ENCODE results near the gene GGA3.
"Not testable (repeated sequence)": the region's sequence is repeated elsewhere in the genome, so short reads cannot be mapped to it uniquely, and the experiment has no call there.

GGA3 gene, protein sequence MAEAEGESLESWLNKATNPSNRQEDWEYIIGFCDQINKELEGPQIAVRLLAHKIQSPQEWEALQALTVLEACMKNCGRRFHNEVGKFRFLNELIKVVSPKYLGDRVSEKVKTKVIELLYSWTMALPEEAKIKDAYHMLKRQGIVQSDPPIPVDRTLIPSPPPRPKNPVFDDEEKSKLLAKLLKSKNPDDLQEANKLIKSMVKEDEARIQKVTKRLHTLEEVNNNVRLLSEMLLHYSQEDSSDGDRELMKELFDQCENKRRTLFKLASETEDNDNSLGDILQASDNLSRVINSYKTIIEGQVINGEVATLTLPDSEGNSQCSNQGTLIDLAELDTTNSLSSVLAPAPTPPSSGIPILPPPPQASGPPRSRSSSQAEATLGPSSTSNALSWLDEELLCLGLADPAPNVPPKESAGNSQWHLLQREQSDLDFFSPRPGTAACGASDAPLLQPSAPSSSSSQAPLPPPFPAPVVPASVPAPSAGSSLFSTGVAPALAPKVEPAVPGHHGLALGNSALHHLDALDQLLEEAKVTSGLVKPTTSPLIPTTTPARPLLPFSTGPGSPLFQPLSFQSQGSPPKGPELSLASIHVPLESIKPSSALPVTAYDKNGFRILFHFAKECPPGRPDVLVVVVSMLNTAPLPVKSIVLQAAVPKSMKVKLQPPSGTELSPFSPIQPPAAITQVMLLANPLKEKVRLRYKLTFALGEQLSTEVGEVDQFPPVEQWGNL

GRCh38 chr17:75261336-75262111 lies at the start of gene GGA3, which contains the start of gene MRPS7:
GGA3 (minus strand) TSS chr17:75261606; CDS start chr17:75261587, 19 bp downstream.
MRPS7 (plus strand) TSS chr17:75261879; CDS start chr17:75261901, 22 bp downstream.
- peak; percentile 97 for DNase-seq

- no peak for DNase-seq
These were observed 47.6 kb upstream of the GGA3 start for GRCh38 chr17:75308732-75309629.

DNA sequence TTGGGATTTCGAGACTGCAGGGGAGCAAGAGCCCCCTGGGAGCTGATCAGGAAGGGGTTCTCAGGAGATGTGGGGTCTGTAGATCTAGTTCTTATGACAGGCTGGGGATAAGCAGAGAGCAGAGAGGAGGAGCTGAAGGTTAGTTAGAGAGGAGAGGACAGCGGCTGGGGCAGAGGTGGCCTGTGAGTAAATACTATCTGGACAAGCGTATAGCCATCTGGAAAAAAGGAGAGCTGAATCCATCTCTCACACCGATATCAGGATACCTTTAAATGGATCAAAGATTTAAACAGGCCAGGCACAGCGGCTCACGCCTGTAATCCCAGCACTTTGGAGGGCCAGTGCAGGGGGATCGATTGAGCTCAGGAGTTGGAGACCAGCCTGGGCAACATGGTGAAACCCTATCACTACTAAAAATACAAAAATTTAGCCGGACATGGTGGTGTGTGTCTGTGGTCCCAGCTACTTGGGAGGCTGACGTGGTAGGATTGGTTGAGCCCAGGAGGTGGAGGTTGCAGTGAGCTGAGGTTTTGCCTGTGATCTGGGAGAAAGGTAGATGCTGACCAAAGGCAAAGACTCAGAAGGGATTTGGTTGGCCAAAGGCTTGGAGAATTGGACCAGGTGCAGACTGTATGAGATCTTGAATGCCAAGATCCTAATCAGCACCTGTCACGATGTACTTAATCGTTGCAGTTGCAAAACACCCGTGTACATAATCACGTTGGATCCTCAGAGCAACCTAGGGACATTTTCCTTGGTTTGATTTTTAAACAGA lies 46.7 kb upstream of the GGA3 start:
- no peak for DNase-seq

DNA sequence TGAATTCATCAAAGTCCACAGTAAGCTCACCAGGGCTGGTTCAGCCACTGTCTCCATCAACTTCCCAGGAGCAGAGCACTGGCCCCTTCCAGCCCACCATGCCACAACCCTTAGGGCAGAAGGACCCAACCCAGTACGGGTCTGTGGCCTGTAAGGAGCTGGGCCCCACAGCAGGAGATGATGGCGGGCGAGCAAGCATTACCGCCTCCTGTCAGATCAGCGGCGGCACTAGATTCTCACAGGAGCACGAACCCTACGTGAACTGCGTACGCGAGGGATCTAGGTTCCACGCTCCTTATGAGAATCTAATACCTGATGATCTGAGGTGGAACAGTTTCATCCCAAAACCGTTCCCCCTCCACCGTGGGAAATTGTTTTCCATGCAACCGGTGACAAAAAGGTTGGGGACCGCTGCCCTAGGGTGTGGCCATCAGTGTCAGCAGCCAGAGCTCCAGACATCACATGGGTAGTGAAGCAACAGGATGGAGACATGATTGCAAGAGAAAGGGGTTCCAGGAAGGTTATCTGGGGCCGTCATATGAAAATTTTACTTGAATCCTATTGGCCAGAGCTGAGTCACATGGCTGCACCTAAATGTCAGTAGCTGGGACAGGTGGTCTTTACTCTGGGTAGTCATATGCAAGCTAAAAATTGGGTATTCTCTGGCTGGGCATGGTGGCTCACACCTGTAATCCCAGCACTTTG lies 40.2 kb upstream of the GGA3 start:
- no peak for DNase-seq

- DNase-seq, result no peak
These were observed 39.6 kb upstream of the GGA3 start for GRCh38 chr17:75301049-75301448.

DNA sequence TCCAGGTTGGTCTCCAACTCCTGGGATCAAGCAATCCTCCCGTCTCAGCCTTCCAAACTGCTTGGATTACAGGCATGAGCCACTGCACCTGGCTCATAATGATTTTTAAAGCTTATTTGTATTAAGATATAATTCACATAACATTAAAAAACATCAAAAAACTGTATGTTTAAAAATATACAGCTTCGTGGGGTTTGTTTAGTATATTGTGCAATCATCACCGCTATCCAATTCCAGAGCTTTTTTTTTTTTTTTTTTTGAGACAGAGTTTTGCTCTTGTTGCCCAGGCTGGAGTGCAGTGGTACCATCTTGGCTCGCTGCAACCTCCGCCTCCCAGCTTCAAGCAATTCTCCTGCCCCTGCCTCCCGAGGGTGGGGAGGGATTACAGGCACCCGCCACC lies 38.9 kb upstream of the GGA3 start:
- DNase-seq, result no peak

DNA sequence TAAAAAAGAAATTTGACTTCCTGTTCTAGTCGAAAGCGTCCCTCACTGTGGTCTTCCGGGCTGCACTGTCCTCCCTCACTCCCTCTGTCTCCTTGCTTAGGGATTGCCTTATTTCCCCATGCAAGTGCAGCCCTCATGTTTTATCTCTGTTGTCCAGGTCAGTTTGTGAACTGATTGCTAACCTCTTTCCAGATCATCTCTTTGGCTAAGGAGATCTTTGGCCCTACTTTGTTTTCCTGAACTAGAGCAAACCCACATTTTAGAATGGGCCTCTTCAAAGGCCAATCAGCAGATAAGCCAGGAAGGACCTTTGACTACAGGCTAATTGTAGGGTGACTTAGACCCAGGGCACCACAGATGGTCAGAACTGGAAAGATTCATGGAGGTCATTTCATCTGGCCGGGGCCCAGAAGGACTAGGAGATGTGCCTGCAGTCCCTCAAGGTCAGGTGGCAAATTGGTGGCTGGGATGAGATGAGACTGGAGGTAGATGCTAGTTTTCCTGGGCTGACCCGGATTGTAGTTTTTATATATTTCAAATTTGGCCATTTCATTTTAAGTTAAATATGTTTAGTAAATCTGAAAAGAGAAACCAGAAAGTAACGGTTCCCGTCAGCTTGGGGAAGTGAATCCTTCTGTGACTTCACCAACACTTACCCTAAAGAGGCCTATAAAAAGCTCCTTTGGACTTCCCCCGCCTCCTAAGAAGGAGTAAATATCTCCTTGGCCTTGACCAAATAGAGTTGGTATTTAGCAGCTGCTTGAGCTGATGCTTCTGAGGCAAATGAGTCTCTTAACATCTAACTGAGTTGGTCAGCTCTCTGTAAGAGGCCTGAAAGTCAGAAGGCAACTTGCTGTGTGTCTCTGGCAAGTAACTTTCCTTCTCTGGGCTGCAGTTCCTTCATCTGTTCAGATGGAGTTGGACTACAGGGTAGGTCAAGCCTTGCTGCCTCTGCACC lies 34.1 kb upstream of the GGA3 start:
- DNase-seq, result peak; percentile 42

GRCh38 chr17:75292810-75293448 lies 31.5 kb upstream of the GGA3 start:
- DNase-seq, result not testable (repeated sequence)

GRCh38 chr17:75289832-75290337 lies 28.5 kb upstream of the GGA3 start:
- DNase-seq, result peak; percentile 78

- DNase-seq, result peak; percentile 98
These were observed 27.9 kb upstream of the GGA3 start, which contains the start of gene SLC25A19 for GRCh38 chr17:75289115-75289831. SLC25A19 (minus strand) TSS chr17:75289433; CDS start chr17:75286764, 2,669 bp downstream.

- peak; percentile 71 for DNase-seq
These were observed 27.3 kb upstream of the GGA3 start for GRCh38 chr17:75288770-75289114.

DNA sequence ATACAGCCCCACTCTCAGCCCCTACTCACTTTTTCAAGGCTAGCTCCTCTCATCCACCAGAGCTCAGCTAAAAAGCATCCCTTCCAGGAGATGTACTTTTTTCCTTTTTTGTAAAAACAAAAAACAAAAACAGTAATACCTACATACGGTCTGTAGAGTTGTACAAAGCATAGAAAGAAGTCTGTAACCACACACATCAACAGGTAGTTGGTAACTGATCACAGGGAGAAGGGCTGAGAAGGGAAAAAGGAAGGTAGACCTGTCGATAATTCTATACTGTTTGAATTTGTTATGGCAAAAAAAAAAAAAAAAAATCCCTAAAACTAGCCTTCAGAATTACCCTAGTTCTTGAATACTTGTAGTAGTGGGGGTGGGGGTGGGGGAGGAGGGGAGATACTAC lies 27.0 kb upstream of the GGA3 start:
- DNase-seq, result no peak

- no peak for DNase-seq
These were observed 25.8 kb upstream of the GGA3 start for GRCh38 chr17:75287221-75287620.

DNA sequence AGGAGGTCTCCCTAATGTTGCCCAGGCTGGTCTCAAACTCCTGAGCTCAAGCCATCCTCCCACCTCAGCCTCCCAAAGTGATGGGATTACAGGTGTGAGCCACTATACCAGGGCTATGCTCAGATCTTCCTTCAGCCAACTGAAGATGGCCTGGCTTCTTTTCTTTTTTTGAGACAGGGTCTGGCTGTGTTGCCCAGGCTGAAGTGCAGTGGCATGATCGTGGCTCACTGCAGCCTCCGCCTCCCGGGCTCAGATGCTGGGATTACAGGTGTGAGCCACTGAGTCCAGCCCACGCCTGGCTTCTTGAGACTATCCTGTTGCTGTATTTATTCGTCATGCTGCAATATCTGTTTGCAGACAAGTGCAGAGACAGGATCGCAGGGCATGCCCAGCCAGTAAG lies 23.7 kb upstream of the GGA3 start:
- DNase-seq, result no peak

GRCh38 chr17:75280189-75280588 lies 18.8 kb upstream of the GGA3 start:
- DNase-seq, result not testable (repeated sequence)

GRCh38 chr17:75277664-75278071 lies 16.3 kb upstream of the GGA3 start:
- no peak for DNase-seq

DNA sequence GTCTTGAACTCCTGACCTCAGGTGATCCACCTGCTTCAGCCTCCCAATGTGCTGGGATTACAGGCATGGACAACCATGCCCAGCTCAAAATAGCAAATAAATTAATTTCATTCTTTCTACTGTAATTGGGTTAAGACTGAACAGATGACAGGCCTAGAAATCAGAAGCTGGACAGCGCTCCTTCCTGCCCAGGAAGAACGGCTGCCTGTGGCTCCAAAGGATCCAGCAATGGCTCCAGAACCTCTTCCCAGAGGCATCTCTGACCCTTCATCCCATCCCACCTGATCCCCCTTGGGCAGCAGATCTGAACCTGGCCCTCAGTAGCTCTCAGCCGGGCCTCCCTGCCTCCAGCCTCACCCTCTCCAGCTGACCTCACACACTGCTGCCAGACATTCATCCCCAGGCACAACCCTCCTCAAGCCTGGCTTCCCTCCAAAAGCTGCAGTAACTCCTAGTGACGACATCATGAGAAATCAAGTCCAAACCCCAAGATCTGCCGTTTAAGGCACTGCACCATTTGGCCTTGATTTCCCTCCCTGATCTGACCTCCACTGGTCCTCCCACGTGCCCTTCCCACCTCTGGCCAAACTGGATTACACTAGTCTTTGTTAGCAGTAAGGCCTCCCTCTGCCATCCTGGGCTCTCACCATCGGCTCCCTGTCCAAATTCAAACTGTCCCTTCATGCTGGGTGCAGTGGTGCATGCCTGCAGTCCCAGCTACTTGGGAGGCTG lies 12.7 kb upstream of the GGA3 start:
- DNase-seq, result no peak
